Mesendoderm (in vitro differentiated cells): ENCODE results near the gene PRKCB.
A peak's percentile ranks its signal among the peaks of the same experiment; 100 is the strongest.

ENCODE experiments used
- DNase-seq: peaks from one replicate; pipeline ENCODE4 v3.0.0; 2013
- H2AK5ac ChIP-seq: 2 replicates; pipeline ENCODE4 v1.6.1; 2013; ENCODE audit warnings: low read length, inconsistent platforms
- H2BK120ac ChIP-seq: 2 replicates; pipeline ENCODE4 v1.6.1; 2013; ENCODE audit warnings: low read depth, mild to moderate bottlenecking, low read length, moderate library complexity, mixed read lengths
- H2BK15ac ChIP-seq: replicated peaks from 2 replicates; pipeline ENCODE4 v1.6.1; 2013; ENCODE audit warnings: low read depth, mild to moderate bottlenecking, moderate library complexity
- H2BK5ac ChIP-seq: 2 replicates; pipeline ENCODE4 v1.6.1; 2013; ENCODE audit warnings: low read length, inconsistent platforms
- H3K18ac ChIP-seq: 2 replicates; pipeline ENCODE4 v1.6.1; 2013; ENCODE audit warnings: mild to moderate bottlenecking, low read length, mixed read lengths
- H3K23ac ChIP-seq: one replicate; pipeline ENCODE4 v1.6.1; 2013; ENCODE audit warnings: low read length
- H3K27ac ChIP-seq: 2 replicates; pipeline ENCODE4 v1.5.1; 2013; ENCODE audit warnings: low read depth, mild to moderate bottlenecking, inconsistent platforms, low read length, moderate library complexity
- H3K27me3 ChIP-seq: 2 replicates; pipeline ENCODE4 v1.6.1; 2013; ENCODE audit warnings: low read length, control low read depth, mild to moderate bottlenecking, inconsistent platforms; ENCODE audit not compliant: insufficient read depth, poor library complexity
- H3K36me3 ChIP-seq: 2 replicates; pipeline ENCODE4 v1.6.1; 2013; ENCODE audit warnings: low read length, inconsistent platforms; ENCODE audit not compliant: control insufficient read depth, insufficient read depth
- H3K4ac ChIP-seq: one replicate; pipeline ENCODE4 v1.6.1; 2013; ENCODE audit warnings: low read depth, mild to moderate bottlenecking, low read length, moderate library complexity
- H3K4me1 ChIP-seq: 2 replicates; pipeline ENCODE4 v1.6.1; 2013; ENCODE audit warnings: low read depth, low read length, inconsistent platforms; ENCODE audit not compliant: control insufficient read depth
- H3K4me2 ChIP-seq: 2 replicates; pipeline ENCODE4 v1.6.1; 2013; ENCODE audit warnings: low read length
- H3K4me3 ChIP-seq: 2 replicates; pipeline ENCODE4 v1.5.1; 2013; ENCODE audit warnings: mild to moderate bottlenecking, low read length
- H3K56ac ChIP-seq: one replicate; pipeline ENCODE4 v1.6.1; 2013; ENCODE audit warnings: low read length
- H3K79me1 ChIP-seq: 2 replicates; pipeline ENCODE4 v1.6.1; 2013; ENCODE audit warnings: low read length, inconsistent platforms
- H3K79me2 ChIP-seq: 2 replicates; pipeline ENCODE4 v1.6.1; 2013; ENCODE audit warnings: mild to moderate bottlenecking, low read length; ENCODE audit not compliant: control insufficient read depth, insufficient read depth
- H3K9ac ChIP-seq: 2 replicates; pipeline ENCODE4 v1.6.1; 2013; ENCODE audit warnings: low read length, inconsistent platforms
- H4K5ac ChIP-seq: one replicate; pipeline ENCODE4 v1.6.1; 2013; ENCODE audit warnings: low read length
- H4K8ac ChIP-seq: one replicate; pipeline ENCODE4 v1.6.1; 2013; ENCODE audit warnings: low read depth, mild to moderate bottlenecking, control low read depth, low read length, moderate library complexity
- WGBS: extraction: QIAGEN DNeasy Blood & Tissue Kit; methylation state at CpG from one replicate; pipeline ENCODE4 v1.1.7; 2013; ENCODE audit warnings: low lambda C conversion rate, missing lambda C conversion rate; ENCODE audit not compliant: insufficient coverage; ENCODE audit errors: extremely low coverage; 5-methylcytosine and 5-hydroxymethylcytosine counted together

The PRKCB gene

GRCh38 chr16:24075931-24076716 lies 240.3 kb downstream of the PRKCB start:
- Histone ChIP-seq H3K36me3 (no peaks in the 10 kb centered on the region), H3K79me2 (no peaks in the 10 kb centered on the region), H3K27ac (no peak overlapping the region), H2AK5ac (no peak overlapping the region), H3K56ac (no peak overlapping the region), H3K4me1 (peaks cover 3% of the 10 kb centered on the region), H3K79me1 (no peaks in the 10 kb centered on the region), H2BK120ac (no peak overlapping the region), H3K23ac (no peak overlapping the region), H3K27me3 (no peaks in the 10 kb centered on the region), H3K9ac (no peak overlapping the region), H3K4me3 (no peak overlapping the region), H2BK5ac (no peak overlapping the region), H2BK15ac (no peak overlapping the region), H3K4me2 (no peak overlapping the region), H3K18ac (peak overlapping the region; percentile 51), H3K4ac (no peak overlapping the region), H4K5ac (no peak overlapping the region), H4K8ac (peak overlapping the region; percentile 84)
- DNase-seq, result peak; percentile 93
- WGBS, result no CpG with 5 or more reads among the region's 6 CpGs

GRCh38 chr16:24077292-24077691 lies 241.5 kb downstream of the PRKCB start:
- Histone ChIP-seq H3K27me3 (no peaks in the 10 kb centered on the region), H3K18ac (no peak overlapping the region), H3K36me3 (no peaks in the 10 kb centered on the region), H3K23ac (no peak overlapping the region), H2BK120ac (no peak overlapping the region), H4K8ac (no peak overlapping the region), H3K4me2 (no peak overlapping the region), H2BK15ac (no peak overlapping the region), H3K4ac (no peak overlapping the region), H3K4me1 (peaks cover 3% of the 10 kb centered on the region), H3K56ac (no peak overlapping the region), H3K27ac (no peak overlapping the region), H3K79me1 (no peaks in the 10 kb centered on the region), H2BK5ac (no peak overlapping the region), H4K5ac (no peak overlapping the region), H3K9ac (no peak overlapping the region), H3K79me2 (no peaks in the 10 kb centered on the region), H3K4me3 (no peak overlapping the region), H2AK5ac (no peak overlapping the region)
- WGBS, result no CpG with 5 or more reads among the region's 1 CpG
- DNase-seq, result no peak

- no CpG with 5 or more reads among the region's 8 CpGs for WGBS
- H2BK15ac ChIP-seq, result no peak overlapping the region
- H2BK5ac ChIP-seq, result no peak overlapping the region
- H3K36me3 ChIP-seq, result no peaks in the 10 kb centered on the region
- no peak for DNase-seq
- no peak overlapping the region for H3K9ac ChIP-seq
- no peak overlapping the region for H4K5ac ChIP-seq
- no peak overlapping the region for H3K18ac ChIP-seq
- no peaks in the 10 kb centered on the region for H3K79me1 ChIP-seq
- no peaks in the 10 kb centered on the region for H3K27me3 ChIP-seq
- no peaks in the 10 kb centered on the region for H3K79me2 ChIP-seq
- no peak overlapping the region for H3K4ac ChIP-seq
- no peak overlapping the region for H2BK120ac ChIP-seq
- no peak overlapping the region for H3K23ac ChIP-seq
- H3K4me2 ChIP-seq, result no peak overlapping the region
- H3K4me1 ChIP-seq, result peaks cover 3% of the 10 kb centered on the region
- no peak overlapping the region for H4K8ac ChIP-seq
- no peak overlapping the region for H3K4me3 ChIP-seq
- no peak overlapping the region for H3K27ac ChIP-seq
- H3K56ac ChIP-seq, result no peak overlapping the region
- H2AK5ac ChIP-seq, result no peak overlapping the region
Measured at GRCh38 chr16:24077966-24078365, 242.2 kb downstream of the PRKCB start.

GRCh38 chr16:24085666-24086065 lies 249.9 kb downstream of the PRKCB start:
- Histone ChIP-seq H3K4ac (no peak overlapping the region), H2BK120ac (no peak overlapping the region), H3K23ac (no peak overlapping the region), H2BK15ac (no peak overlapping the region), H3K4me1 (no peaks in the 10 kb centered on the region), H4K5ac (no peak overlapping the region), H3K9ac (no peak overlapping the region), H4K8ac (no peak overlapping the region), H3K79me2 (no peaks in the 10 kb centered on the region), H2BK5ac (no peak overlapping the region), H2AK5ac (no peak overlapping the region), H3K18ac (no peak overlapping the region), H3K27ac (no peak overlapping the region), H3K56ac (no peak overlapping the region), H3K4me3 (no peak overlapping the region), H3K27me3 (no peaks in the 10 kb centered on the region), H3K36me3 (no peaks in the 10 kb centered on the region), H3K4me2 (no peak overlapping the region), H3K79me1 (no peaks in the 10 kb centered on the region)
- peak; percentile 7 for DNase-seq
- whole genome bisulfite sequencing, result no CpG with 5 or more reads among the region's 5 CpGs

- no peaks in the 10 kb centered on the region for H3K79me1 ChIP-seq
- H2BK5ac ChIP-seq, result no peak overlapping the region
- H2AK5ac ChIP-seq, result no peak overlapping the region
- no peak overlapping the region for H3K18ac ChIP-seq
- H4K8ac ChIP-seq, result no peak overlapping the region
- H3K9ac ChIP-seq, result no peak overlapping the region
- no peaks in the 10 kb centered on the region for H3K36me3 ChIP-seq
- no peak overlapping the region for H3K56ac ChIP-seq
- no peak overlapping the region for H2BK15ac ChIP-seq
- H2BK120ac ChIP-seq, result no peak overlapping the region
- no peak overlapping the region for H3K4ac ChIP-seq
- no peak overlapping the region for H3K4me3 ChIP-seq
- no peaks in the 10 kb centered on the region for H3K79me2 ChIP-seq
- H3K27me3 ChIP-seq, result no peaks in the 10 kb centered on the region
- no CpG with 5 or more reads among the region's 10 CpGs for WGBS
- H3K4me2 ChIP-seq, result no peak overlapping the region
- no peak overlapping the region for H3K27ac ChIP-seq
- no peak overlapping the region for H4K5ac ChIP-seq
- H3K23ac ChIP-seq, result no peak overlapping the region
- no peak for DNase-seq
- H3K4me1 ChIP-seq, result no peaks in the 10 kb centered on the region
Measured at GRCh38 chr16:24087891-24088410, 252.2 kb downstream of the PRKCB start.

GRCh38 chr16:24088767-24089166 lies 253.0 kb downstream of the PRKCB start:
- H2BK120ac ChIP-seq, result no peak overlapping the region
- H3K79me1 ChIP-seq, result no peaks in the 10 kb centered on the region
- no peaks in the 10 kb centered on the region for H3K36me3 ChIP-seq
- no peaks in the 10 kb centered on the region for H3K4me1 ChIP-seq
- H3K4me3 ChIP-seq, result no peak overlapping the region
- H3K27me3 ChIP-seq, result no peaks in the 10 kb centered on the region
- H3K27ac ChIP-seq, result no peak overlapping the region
- no CpG with 5 or more reads among the region's 2 CpGs for WGBS
- no peak overlapping the region for H3K18ac ChIP-seq
- no peak overlapping the region for H3K9ac ChIP-seq
- no peak overlapping the region for H4K5ac ChIP-seq
- no peak overlapping the region for H2BK5ac ChIP-seq
- no peak overlapping the region for H3K4me2 ChIP-seq
- DNase-seq, result no peak
- no peak overlapping the region for H3K56ac ChIP-seq
- H2BK15ac ChIP-seq, result no peak overlapping the region
- no peak overlapping the region for H4K8ac ChIP-seq
- no peak overlapping the region for H3K4ac ChIP-seq
- H3K23ac ChIP-seq, result no peak overlapping the region
- no peak overlapping the region for H2AK5ac ChIP-seq
- no peaks in the 10 kb centered on the region for H3K79me2 ChIP-seq
